Nephron (organoid): ENCODE measurements around the gene HADH.

Source experiments
- H3K27ac Mint-ChIP-seq, 3 experiments: 2 replicates each; pipeline ENCODE4 v1.8.0; 2020; ENCODE audit warnings: mixed read lengths in 3 of 3, mild to moderate bottlenecking in 2 of 3, moderate library complexity in 1 of 3
- H3K27me3 Mint-ChIP-seq: 2 replicates; pipeline ENCODE4 v1.8.0; 2021; ENCODE audit warnings: low read depth, mild to moderate bottlenecking, moderate library complexity, mixed read lengths
- H3K36me3 Mint-ChIP-seq: 2 replicates; pipeline ENCODE4 v1.8.0; 2020; ENCODE audit warnings: low read depth, mixed read lengths
- H3K4me1 Mint-ChIP-seq: 2 replicates; pipeline ENCODE4 v1.8.0; 2020; ENCODE audit warnings: mixed read lengths
- H3K4me3 Mint-ChIP-seq, 3 experiments: 2 replicates each; pipeline ENCODE4 v1.8.0; 2020; ENCODE audit warnings: mild to moderate bottlenecking in 3 of 3, mixed read lengths in 3 of 3, moderate library complexity in 2 of 3
- H3K9me3 Mint-ChIP-seq: 2 replicates; pipeline ENCODE4 v1.8.0; 2020; ENCODE audit warnings: mixed read lengths
- TF ChIP-seq, protein P1 (sequence below), 3 experiments: fragments of 200-600 bp; sonication (generic); IDR thresholded peaks; one replicate each; pipeline ENCODE4 v1.5.0; 2021; ENCODE audit warnings: antibody characterized with exemption in 3 of 3; ENCODE audit not compliant: unreplicated experiment in 3 of 3

Gene HADH

GRCh38 chr4:108058685-108059440, 69.2 kb downstream of the HADH start:
- Mint-ChIP-seq H3K9me3 (no peaks in the 10 kb centered on the region), H3K27ac (no peak overlapping the region), H3K36me3 (peaks cover 13% of the 10 kb centered on the region), H3K4me3 (no peak overlapping the region), H3K4me1 (peaks cover 8% of the 10 kb centered on the region), H3K27me3 (no peaks in the 10 kb centered on the region)
- TF ChIP-seq, protein P1, sequence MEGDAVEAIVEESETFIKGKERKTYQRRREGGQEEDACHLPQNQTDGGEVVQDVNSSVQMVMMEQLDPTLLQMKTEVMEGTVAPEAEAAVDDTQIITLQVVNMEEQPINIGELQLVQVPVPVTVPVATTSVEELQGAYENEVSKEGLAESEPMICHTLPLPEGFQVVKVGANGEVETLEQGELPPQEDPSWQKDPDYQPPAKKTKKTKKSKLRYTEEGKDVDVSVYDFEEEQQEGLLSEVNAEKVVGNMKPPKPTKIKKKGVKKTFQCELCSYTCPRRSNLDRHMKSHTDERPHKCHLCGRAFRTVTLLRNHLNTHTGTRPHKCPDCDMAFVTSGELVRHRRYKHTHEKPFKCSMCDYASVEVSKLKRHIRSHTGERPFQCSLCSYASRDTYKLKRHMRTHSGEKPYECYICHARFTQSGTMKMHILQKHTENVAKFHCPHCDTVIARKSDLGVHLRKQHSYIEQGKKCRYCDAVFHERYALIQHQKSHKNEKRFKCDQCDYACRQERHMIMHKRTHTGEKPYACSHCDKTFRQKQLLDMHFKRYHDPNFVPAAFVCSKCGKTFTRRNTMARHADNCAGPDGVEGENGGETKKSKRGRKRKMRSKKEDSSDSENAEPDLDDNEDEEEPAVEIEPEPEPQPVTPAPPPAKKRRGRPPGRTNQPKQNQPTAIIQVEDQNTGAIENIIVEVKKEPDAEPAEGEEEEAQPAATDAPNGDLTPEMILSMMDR (IDR thresholded peaks at IDR 0.05; ENCODE audit: unreplicated experiment in 3 of 3), result no peak

- TF ChIP-seq, protein P1 (IDR thresholded peaks at IDR 0.05; ENCODE audit: unreplicated experiment in 3 of 3), result peak; percentile 38 to 57 (median 42)
- H3K4me3 Mint-ChIP-seq, result no peak overlapping the region
- H3K36me3 Mint-ChIP-seq, result peaks cover 10% of the 10 kb centered on the region
- H3K9me3 Mint-ChIP-seq, result no peaks in the 10 kb centered on the region
- H3K4me1 Mint-ChIP-seq, result peaks cover 8% of the 10 kb centered on the region
- H3K27me3 Mint-ChIP-seq, result no peaks in the 10 kb centered on the region
- H3K27ac Mint-ChIP-seq, result no peak overlapping the region
Observed at GRCh38 chr4:108060164-108060563, 70.5 kb downstream of the HADH start.

DNA sequence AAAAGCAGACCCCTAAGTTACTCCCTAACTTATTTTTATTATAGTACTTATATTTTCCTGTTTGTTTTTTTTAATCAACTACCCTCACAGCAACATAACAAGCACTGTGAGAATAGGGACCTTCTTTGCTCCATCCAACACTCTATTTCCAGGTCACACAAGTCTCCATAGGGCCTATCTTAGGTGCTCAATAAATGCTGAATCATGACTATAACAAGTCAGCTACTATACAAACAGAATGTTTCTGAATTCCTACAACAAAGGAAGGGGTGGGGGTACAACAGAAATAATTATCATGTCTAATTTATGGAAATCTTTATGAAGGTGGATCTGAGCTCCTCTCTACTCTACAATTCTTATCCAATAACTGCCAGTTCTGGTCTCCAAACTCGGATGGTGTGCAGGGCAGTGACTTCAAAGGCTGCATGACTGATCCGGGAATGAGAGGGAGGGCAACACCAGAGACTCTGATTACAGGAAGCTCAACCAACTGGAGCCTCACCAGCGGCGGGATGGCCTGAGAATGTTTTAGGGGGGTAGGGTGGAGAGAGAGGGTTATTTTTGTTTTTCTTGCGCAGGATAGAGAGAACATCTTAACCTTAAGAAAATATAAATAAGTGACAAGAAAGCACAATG, 71.1 kb downstream of the HADH start:
- TF ChIP-seq, protein P1 (IDR thresholded peaks at IDR 0.05; ENCODE audit: unreplicated experiment in 3 of 3), result no peak
- Mint-ChIP-seq H3K4me3 (no peak overlapping the region), H3K27ac (no peak overlapping the region), H3K27me3 (no peaks in the 10 kb centered on the region), H3K36me3 (peaks cover 7% of the 10 kb centered on the region), H3K9me3 (no peaks in the 10 kb centered on the region), H3K4me1 (peaks cover 8% of the 10 kb centered on the region)

- peaks cover 5% of the 10 kb centered on the region for H3K4me1 Mint-ChIP-seq
- H3K9me3 Mint-ChIP-seq, result no peaks in the 10 kb centered on the region
- peaks cover 12% of the 10 kb centered on the region for H3K36me3 Mint-ChIP-seq
- TF ChIP-seq, protein P1 (IDR thresholded peaks at IDR 0.05; ENCODE audit: unreplicated experiment in 3 of 3), result no peak
- peak overlapping the region in 1 of 3 experiments; percentile 55 for H3K27ac Mint-ChIP-seq
- no peak overlapping the region for H3K4me3 Mint-ChIP-seq
- no peaks in the 10 kb centered on the region for H3K27me3 Mint-ChIP-seq
Observed at GRCh38 chr4:108068442-108068841, 78.8 kb downstream of the HADH start.

GRCh38 chr4:108070775-108071174, 81.1 kb downstream of the HADH start:
- no peak overlapping the region for H3K27ac Mint-ChIP-seq
- peaks cover 18% of the 10 kb centered on the region for H3K36me3 Mint-ChIP-seq
- no peaks in the 10 kb centered on the region for H3K27me3 Mint-ChIP-seq
- TF ChIP-seq, protein P1 (IDR thresholded peaks at IDR 0.05; ENCODE audit: unreplicated experiment in 3 of 3), result no peak
- no peaks in the 10 kb centered on the region for H3K9me3 Mint-ChIP-seq
- H3K4me3 Mint-ChIP-seq, result no peak overlapping the region
- H3K4me1 Mint-ChIP-seq, result peaks cover 5% of the 10 kb centered on the region
